Tibial nerve (tissue), 4 donors: ENCODE results near the gene SCP2. TPM values are rescaled to one million over a fixed set of nuclear protein-coding genes. Genes with fewer than 3 reads are reported as not detected.
A peak's percentile ranks its signal among the peaks of the same experiment; 100 is the strongest.

Source experiments
- DNase-seq, 2 donors: peaks; one replicate each; pipeline ENCODE4 v3.0.0-alpha.2; 2019; ENCODE audit warnings: low spot score in 2 of 2
- H3K27ac ChIP-seq, 4 donors: fragments of 200-600 bp; sonication (generic) in 3 of 4; one replicate each; pipeline ENCODE4 v1.5.1; 2017 to 2019; ENCODE audit warnings: mild to moderate bottlenecking in 1 of 4
- H3K27me3 ChIP-seq, 2 donors: fragments of 200-600 bp; sonication (generic) in 1 of 2; one replicate each; pipeline versions ENCODE4 v1.5.1 to v1.6.0; 2017 to 2019
- H3K36me3 ChIP-seq, 3 donors: fragments of 200-600 bp; sonication (generic); one replicate each; pipeline ENCODE4 v1.5.1; 2018 to 2019
- H3K4me1 ChIP-seq, 4 donors: fragments of 200-600 bp; sonication (generic) in 3 of 4; one replicate each; pipeline ENCODE4 v1.5.1; 2017 to 2019
- H3K4me3 ChIP-seq, 4 donors: fragments of 200-600 bp; sonication (generic) in 3 of 4; one replicate each; pipeline ENCODE4 v1.5.1; 2017 to 2019; ENCODE audit warnings: mild to moderate bottlenecking in 1 of 4, moderate library complexity in 1 of 4
- H3K9me3 ChIP-seq, 4 donors: fragments of 200-600 bp; sonication (generic) in 3 of 4; one replicate each; pipeline ENCODE4 v1.5.1; 2017 to 2019
- EP300 ChIP-seq, 2 donors: sonication (generic); formaldehyde crosslinking; IDR thresholded peaks; one replicate each; pipeline ENCODE4 v1.6.1; 2017; ENCODE audit warnings: antibody characterized with exemption in 2 of 2, mild to moderate bottlenecking in 1 of 2
- POLR2A ChIP-seq, 2 donors: fragments of 450-650 bp; IDR thresholded peaks; one replicate each; pipeline ENCODE4 v1.6.1; 2017; ENCODE audit warnings: antibody characterized with exemption in 2 of 2, mild to moderate bottlenecking in 2 of 2, moderate library complexity in 2 of 2
- WGBS, 2 donors: methylation state at CpG; one replicate each; pipeline ENCODE4 v1.1.5; 2018; 5-methylcytosine and 5-hydroxymethylcytosine counted together
- total RNA-seq, 4 donors: library from RNA; depleted of rRNA; stranded (reverse); fragments of >200 nt; gene quantifications; one replicate each; pipeline ENCODE4 v1.1.0, GENCODE V29; 2016
- TF ChIP-seq, protein P1 (sequence below), 5 experiments: fragments of 200-600 bp in 3 of 5; fragments of 450-650 bp in 2 of 5; sonication (generic) in 3 of 5; IDR thresholded peaks; one replicate each; pipeline ENCODE4 v1.5.1; 2016 to 2019; ENCODE audit warnings: antibody characterized with exemption in 5 of 5, mild to moderate bottlenecking in 3 of 5, moderate library complexity in 2 of 5

Gene SCP2
- total RNA-seq, 4 donors from 2014 or later, result 63.3 to 131 (median 104) TPM

DNA sequence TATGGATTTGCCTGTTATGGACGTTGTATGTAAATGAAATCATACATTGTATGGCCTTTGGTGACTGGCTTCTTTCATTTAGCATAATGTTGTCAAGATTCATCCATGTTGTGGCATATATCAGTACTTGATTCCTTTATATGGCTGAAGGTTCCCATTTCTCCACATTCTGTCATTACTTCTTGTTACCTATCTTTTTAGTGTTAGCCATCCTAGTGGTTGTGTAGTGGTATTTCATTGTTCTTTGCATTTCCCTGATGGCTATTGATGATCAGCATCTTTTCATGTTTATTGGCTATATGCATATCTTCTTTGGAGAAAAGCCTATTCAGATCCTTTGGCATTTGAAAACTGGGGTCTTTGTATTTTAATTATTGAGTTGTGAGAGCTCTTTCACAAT, 95.1 kb downstream of the SCP2 start:
- Histone ChIP-seq H3K27me3 (no peaks in the 10 kb centered on the region), H3K9me3 (no peaks in the 10 kb centered on the region), H3K36me3 (peaks cover 0 to 14% (median 0%) of the 10 kb centered on the region in 3 donors), H3K4me3 (no peak overlapping the region), H3K27ac (peak overlapping the region in 1 of 4 donors; percentile 35), H3K4me1 (peaks cover 0 to 51% (median 13%) of the 10 kb centered on the region in 4 donors)
- DNase-seq, result no peak
- 46 to 68% methylated on average over 1 of the region's 1 CpG for WGBS, 2 donors
- no peak for TF ChIP-seq EP300 (IDR thresholded peaks at IDR 0.05)
- TF ChIP-seq, protein P1, sequence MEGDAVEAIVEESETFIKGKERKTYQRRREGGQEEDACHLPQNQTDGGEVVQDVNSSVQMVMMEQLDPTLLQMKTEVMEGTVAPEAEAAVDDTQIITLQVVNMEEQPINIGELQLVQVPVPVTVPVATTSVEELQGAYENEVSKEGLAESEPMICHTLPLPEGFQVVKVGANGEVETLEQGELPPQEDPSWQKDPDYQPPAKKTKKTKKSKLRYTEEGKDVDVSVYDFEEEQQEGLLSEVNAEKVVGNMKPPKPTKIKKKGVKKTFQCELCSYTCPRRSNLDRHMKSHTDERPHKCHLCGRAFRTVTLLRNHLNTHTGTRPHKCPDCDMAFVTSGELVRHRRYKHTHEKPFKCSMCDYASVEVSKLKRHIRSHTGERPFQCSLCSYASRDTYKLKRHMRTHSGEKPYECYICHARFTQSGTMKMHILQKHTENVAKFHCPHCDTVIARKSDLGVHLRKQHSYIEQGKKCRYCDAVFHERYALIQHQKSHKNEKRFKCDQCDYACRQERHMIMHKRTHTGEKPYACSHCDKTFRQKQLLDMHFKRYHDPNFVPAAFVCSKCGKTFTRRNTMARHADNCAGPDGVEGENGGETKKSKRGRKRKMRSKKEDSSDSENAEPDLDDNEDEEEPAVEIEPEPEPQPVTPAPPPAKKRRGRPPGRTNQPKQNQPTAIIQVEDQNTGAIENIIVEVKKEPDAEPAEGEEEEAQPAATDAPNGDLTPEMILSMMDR (IDR thresholded peaks at IDR 0.05), result no peak
- no peak for TF ChIP-seq POLR2A (IDR thresholded peaks at IDR 0.05)

DNA sequence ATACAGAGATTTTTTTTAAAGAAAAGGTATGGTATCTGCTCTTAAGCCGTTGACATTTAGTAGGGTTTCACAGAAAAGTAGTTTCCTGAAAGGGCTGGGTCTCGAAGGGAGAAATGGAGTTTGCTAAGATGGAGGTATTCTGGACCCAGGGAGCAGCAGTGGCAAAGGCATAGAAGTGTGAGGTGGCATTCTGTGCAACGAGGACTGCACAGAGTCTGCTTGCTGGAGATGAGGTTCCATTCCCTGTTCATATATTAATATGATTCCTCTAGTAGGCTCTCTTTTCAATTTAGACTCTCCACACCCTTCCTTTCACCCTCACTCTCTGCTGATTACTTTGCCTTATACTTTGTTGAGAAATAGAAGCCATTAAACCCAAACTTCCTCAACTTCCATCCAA, 96.5 kb downstream of the SCP2 start:
- Histone ChIP-seq H3K9me3 (no peaks in the 10 kb centered on the region), H3K36me3 (peaks cover 0 to 7% (median 0%) of the 10 kb centered on the region in 3 donors), H3K27me3 (no peaks in the 10 kb centered on the region), H3K27ac (peak overlapping the region in 1 of 4 donors; percentile 28), H3K4me1 (peaks cover 0 to 44% (median 13%) of the 10 kb centered on the region in 4 donors), H3K4me3 (no peak overlapping the region)
- no peak for DNase-seq
- 82 to 90% methylated on average over 3 of the region's 3 CpGs for WGBS, 2 donors
- TF ChIP-seq EP300 (IDR thresholded peaks at IDR 0.05) (no peak), POLR2A (IDR thresholded peaks at IDR 0.05) (no peak)
- TF ChIP-seq, protein P1 (IDR thresholded peaks at IDR 0.05), result no peak

DNA sequence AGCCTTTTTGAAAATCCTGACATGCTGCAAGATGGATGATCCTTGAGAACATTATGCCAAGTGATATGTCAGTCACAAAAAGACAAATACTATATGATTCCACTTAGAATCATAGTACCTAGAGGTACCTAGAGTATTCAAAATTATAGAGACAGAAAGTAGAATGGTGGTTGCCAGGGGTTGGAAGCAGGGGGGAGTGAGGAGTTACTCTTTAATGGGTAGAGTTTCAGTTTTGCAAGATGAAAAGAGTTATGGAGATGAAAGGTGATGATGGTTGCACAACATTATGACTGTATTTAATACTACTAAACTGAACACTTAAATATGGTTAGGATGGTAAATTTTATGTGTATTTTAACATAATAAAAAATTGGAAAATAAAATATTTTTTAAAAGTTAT, 97.0 kb downstream of the SCP2 start:
- H3K27me3 ChIP-seq, result no peaks in the 10 kb centered on the region
- H3K36me3 ChIP-seq, result peaks cover 0 to 12% (median 0%) of the 10 kb centered on the region in 3 donors
- H3K9me3 ChIP-seq, result no peaks in the 10 kb centered on the region
- peak overlapping the region in 1 of 4 donors; percentile 84 for H3K27ac ChIP-seq
- H3K4me1 ChIP-seq, result peaks cover 0 to 44% (median 13%) of the 10 kb centered on the region in 4 donors
- DNase-seq, result no peak
- TF ChIP-seq EP300 (IDR thresholded peaks at IDR 0.05) (no peak), POLR2A (IDR thresholded peaks at IDR 0.05) (no peak)
- TF ChIP-seq, protein P1 (IDR thresholded peaks at IDR 0.05), result no peak
- H3K4me3 ChIP-seq, result no peak overlapping the region

- H3K27ac ChIP-seq, result peak overlapping the region; percentile 48 to 93 (median 69)
- DNase-seq, result peak; percentile 34 to 73
These were observed 98.1 kb downstream of the SCP2 start for GRCh38 chr1:53025034-53025768.

DNA sequence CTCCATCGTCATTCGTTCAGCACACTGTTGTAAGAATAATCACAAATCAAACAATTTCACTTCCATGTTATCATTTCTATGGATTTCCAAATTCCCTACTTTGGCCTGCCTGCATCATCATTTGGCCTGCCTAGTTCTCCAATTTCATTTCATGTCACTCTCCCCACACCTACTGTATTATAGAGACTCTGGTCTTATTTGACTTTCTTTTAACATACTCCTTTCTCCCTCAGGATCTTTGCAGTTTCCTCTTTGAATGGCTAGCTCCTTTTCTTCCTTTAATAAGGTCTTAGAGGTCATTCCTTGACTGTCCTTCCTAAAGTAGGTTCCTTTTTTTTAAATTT, 98.7 kb downstream of the SCP2 start:
- no peak for DNase-seq
- Histone ChIP-seq H3K4me3 (no peak overlapping the region), H3K27ac (peak overlapping the region; percentile 48 to 93 (median 69)), H3K36me3 (peaks cover 0 to 26% (median 0%) of the 10 kb centered on the region in 3 donors), H3K4me1 (peaks cover 0 to 44% (median 13%) of the 10 kb centered on the region in 4 donors), H3K27me3 (no peaks in the 10 kb centered on the region), H3K9me3 (no peaks in the 10 kb centered on the region)
- 53 to 58% methylated on average over 2 of the region's 2 CpGs for WGBS, 2 donors
- TF ChIP-seq POLR2A (IDR thresholded peaks at IDR 0.05) (no peak), EP300 (IDR thresholded peaks at IDR 0.05) (no peak)
- TF ChIP-seq, protein P1 (IDR thresholded peaks at IDR 0.05), result no peak

More at GRCh38 chr1:53025034-53025768, 98.1 kb downstream of the SCP2 start:
- H3K4me1 ChIP-seq, result peaks cover 0 to 44% (median 13%) of the 10 kb centered on the region in 4 donors
- no peaks in the 10 kb centered on the region for H3K9me3 ChIP-seq
- peaks cover 0 to 23% (median 0%) of the 10 kb centered on the region in 3 donors for H3K36me3 ChIP-seq
- no peaks in the 10 kb centered on the region for H3K27me3 ChIP-seq
- peak in 1 of 2 donors; percentile 83 for TF ChIP-seq EP300 (IDR thresholded peaks at IDR 0.05)
- TF ChIP-seq, protein P1 (IDR thresholded peaks at IDR 0.05), result no peak
- H3K4me3 ChIP-seq, result no peak overlapping the region
- WGBS, 2 donors, result 23 to 27% methylated on average over 2 of the region's 2 CpGs
